ENCODE measurements around the gene SMCO1.
A peak's percentile ranks its signal among the peaks of the same experiment; 100 is the strongest.
"Not testable (repeated sequence)": the region's sequence is repeated elsewhere in the genome, so short reads cannot be mapped to it uniquely, and the experiment has no call there.

The SMCO1 gene

DNA sequence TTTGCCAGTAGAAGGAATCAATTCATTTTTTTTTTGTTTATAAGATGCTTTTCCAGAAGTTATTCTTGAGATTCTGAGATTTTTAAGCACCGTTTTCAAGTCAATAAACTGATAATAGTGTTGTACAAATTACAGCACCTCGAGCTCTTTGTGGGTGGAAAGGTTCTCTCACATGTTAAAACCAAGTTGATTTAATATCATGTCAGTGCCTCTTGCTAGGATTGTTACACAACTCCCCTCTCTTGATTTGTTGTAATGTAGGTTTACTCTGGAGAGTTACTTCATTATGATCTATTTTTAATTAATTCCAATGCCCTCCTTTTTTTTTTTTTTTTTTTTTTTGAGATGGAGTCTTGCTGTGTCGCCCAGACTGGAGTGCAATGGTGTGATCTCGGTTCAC lies 57.1 kb downstream of the SMCO1 start:
- no peak overlapping the region for H3K4me2 ChIP-seq (ENCODE audit: low read depth, low read length, poor library complexity, severe bottlenecking)
- no peaks in the 10 kb centered on the region for H3K9me3 ChIP-seq (ENCODE audit: insufficient read depth, low read depth, low read length)
- H3K4me3 ChIP-seq (ENCODE audit: low read length, poor library complexity, severe bottlenecking) = no peak overlapping the region
- H3K36me3 ChIP-seq (ENCODE audit: insufficient read depth, low read length) = no peaks in the 10 kb centered on the region
- H3F3A ChIP-seq (ENCODE audit: low read depth) = no peaks in the 10 kb centered on the region; the same call in 1 of the 2 replicates
- no peak overlapping the region for H2AFZ ChIP-seq (ENCODE audit: low read length)
- no peak overlapping the region for H3K9ac ChIP-seq (ENCODE audit: low read depth, low read length, poor library complexity, severe bottlenecking)
- no peaks in the 10 kb centered on the region for H3K27me3 ChIP-seq (ENCODE audit: insufficient read depth, low read length, poor library complexity, severe bottlenecking)
- TF ChIP-seq, protein P1, sequence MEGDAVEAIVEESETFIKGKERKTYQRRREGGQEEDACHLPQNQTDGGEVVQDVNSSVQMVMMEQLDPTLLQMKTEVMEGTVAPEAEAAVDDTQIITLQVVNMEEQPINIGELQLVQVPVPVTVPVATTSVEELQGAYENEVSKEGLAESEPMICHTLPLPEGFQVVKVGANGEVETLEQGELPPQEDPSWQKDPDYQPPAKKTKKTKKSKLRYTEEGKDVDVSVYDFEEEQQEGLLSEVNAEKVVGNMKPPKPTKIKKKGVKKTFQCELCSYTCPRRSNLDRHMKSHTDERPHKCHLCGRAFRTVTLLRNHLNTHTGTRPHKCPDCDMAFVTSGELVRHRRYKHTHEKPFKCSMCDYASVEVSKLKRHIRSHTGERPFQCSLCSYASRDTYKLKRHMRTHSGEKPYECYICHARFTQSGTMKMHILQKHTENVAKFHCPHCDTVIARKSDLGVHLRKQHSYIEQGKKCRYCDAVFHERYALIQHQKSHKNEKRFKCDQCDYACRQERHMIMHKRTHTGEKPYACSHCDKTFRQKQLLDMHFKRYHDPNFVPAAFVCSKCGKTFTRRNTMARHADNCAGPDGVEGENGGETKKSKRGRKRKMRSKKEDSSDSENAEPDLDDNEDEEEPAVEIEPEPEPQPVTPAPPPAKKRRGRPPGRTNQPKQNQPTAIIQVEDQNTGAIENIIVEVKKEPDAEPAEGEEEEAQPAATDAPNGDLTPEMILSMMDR (conservative IDR thresholded peaks at IDR 0.05; ENCODE audit: low read length) = no peak
- TF ChIP-seq EZH2phosphoT487 (IDR thresholded peaks at IDR 0.05; ENCODE audit: borderline replicate concordance) = no peak
- no peaks in the 10 kb centered on the region for H3K4me1 ChIP-seq (ENCODE audit: insufficient read depth, low read length, poor library complexity, severe bottlenecking)
- H4K20me1 ChIP-seq (ENCODE audit: insufficient read depth, low read length, poor library complexity, severe bottlenecking) = no peaks in the 10 kb centered on the region
- no peaks in the 10 kb centered on the region for H3K9me2 ChIP-seq (replicated peaks; ENCODE audit: low read depth, low read length)
- H3K79me2 ChIP-seq (ENCODE audit: insufficient read depth, low read length) = no peaks in the 10 kb centered on the region

DNA sequence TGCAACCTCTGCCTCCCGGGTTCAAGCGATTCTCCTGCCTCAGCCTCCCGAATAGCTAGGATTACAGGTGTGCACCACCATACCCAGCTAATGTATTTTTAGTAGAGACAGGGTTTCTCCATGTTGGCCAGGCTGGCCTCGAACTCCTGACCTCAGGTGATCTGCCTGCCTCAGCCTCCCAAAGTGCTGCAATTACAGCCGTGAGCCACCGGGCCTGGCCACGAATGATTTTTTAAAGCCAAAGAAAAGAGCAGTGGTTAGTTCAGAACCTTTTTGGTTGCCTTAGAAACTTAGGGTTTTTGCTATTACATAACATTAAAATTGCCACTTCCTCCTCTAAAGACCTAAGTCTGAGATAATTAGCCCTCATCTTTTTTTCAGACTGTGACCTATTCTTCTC lies 57.7 kb downstream of the SMCO1 start:
- H3K36me3 ChIP-seq (ENCODE audit: insufficient read depth, low read length); H3K79me2 ChIP-seq (ENCODE audit: insufficient read depth, low read length); H3K4me1 ChIP-seq (ENCODE audit: insufficient read depth, low read length, poor library complexity, severe bottlenecking); H3K4me3 ChIP-seq (ENCODE audit: low read length, poor library complexity, severe bottlenecking); H4K20me1 ChIP-seq (ENCODE audit: insufficient read depth, low read length, poor library complexity, severe bottlenecking); H3K9me2 ChIP-seq (replicated peaks; ENCODE audit: low read depth, low read length); H3K9ac ChIP-seq (ENCODE audit: low read depth, low read length, poor library complexity, severe bottlenecking); H3K27me3 ChIP-seq (ENCODE audit: insufficient read depth, low read length, poor library complexity, severe bottlenecking); H2AFZ ChIP-seq (ENCODE audit: low read length); H3K9me3 ChIP-seq (ENCODE audit: insufficient read depth, low read depth, low read length); H3K4me2 ChIP-seq (ENCODE audit: low read depth, low read length, poor library complexity, severe bottlenecking); H3F3A ChIP-seq (ENCODE audit: low read depth): not testable (repeated sequence)
- TF ChIP-seq, protein P1 (conservative IDR thresholded peaks at IDR 0.05; ENCODE audit: low read length) = 0 out of 2 replicates have a peak, but pooled peaks have one; percentile 9
